CD8-positive, alpha-beta memory T cell (primary cell): ENCODE measurements around the gene SIGLECL1. TPM values are rescaled to one million over a fixed set of nuclear protein-coding genes. Genes with fewer than 3 reads are reported as not detected.

ENCODE experiments used
- CTCF ChIA-PET: fragments of 350-600 bp; sonication (Branson Sonifier 250); formaldehyde crosslinking; loops from one replicate; lab custom pipeline; 2021; ENCODE audit warnings: antibody characterized with exemption; lab: Charles Lee
- POLR2A ChIA-PET: fragments of 350-600 bp; sonication (Branson Sonifier 250); formaldehyde crosslinking; loops from one replicate; lab custom pipeline; 2021; ENCODE audit warnings: antibody characterized with exemption; lab: Charles Lee
- DNase-seq, 5 donors: peaks; one replicate each; pipeline versions ENCODE4 v3.0.0 to v3.0.0-alpha.2; 2020 to 2022; ENCODE audit warnings: mixed read lengths in 1 of 5
- H3K27ac ChIP-seq: one replicate; pipeline ENCODE4 v1.7.0; 2013; ENCODE audit warnings: low read depth, mild to moderate bottlenecking, low read length, moderate library complexity
- H3K27me3 ChIP-seq: 2 replicates; pipeline ENCODE4 v1.7.0; 2013; ENCODE audit warnings: low read length, mild to moderate bottlenecking; ENCODE audit not compliant: insufficient read depth, poor library complexity, severe bottlenecking
- H3K36me3 ChIP-seq: 2 replicates; pipeline ENCODE4 v1.7.0; 2013; ENCODE audit warnings: mild to moderate bottlenecking, low read length, moderate library complexity; ENCODE audit not compliant: insufficient read depth
- H3K4me1 ChIP-seq: 2 replicates; pipeline ENCODE4 v1.7.0; 2013; ENCODE audit warnings: mild to moderate bottlenecking, low read length, moderate library complexity; ENCODE audit not compliant: insufficient read depth
- H3K4me3 ChIP-seq: 2 replicates; pipeline ENCODE4 v1.7.0; 2013; ENCODE audit warnings: mild to moderate bottlenecking, low read length
- H3K9me3 ChIP-seq: 2 replicates; pipeline ENCODE4 v1.7.0; 2013; ENCODE audit warnings: mild to moderate bottlenecking, low read length
- H3K27ac Mint-ChIP-seq, 8 donors: one replicate each; pipeline ENCODE4 v1.8.0; 2020 to 2021; ENCODE audit warnings: mixed read lengths in 8 of 8, mild to moderate bottlenecking in 6 of 8, inconsistent platforms in 3 of 8, moderate library complexity in 3 of 8
- H3K27me3 Mint-ChIP-seq, 2 donors: one replicate each; pipeline ENCODE4 v1.8.0; 2020 to 2021; ENCODE audit warnings: mixed read lengths in 2 of 2, mild to moderate bottlenecking in 1 of 2, moderate library complexity in 1 of 2
- H3K36me3 Mint-ChIP-seq, 3 donors: one replicate each; pipeline ENCODE4 v1.8.0; 2020 to 2021; ENCODE audit warnings: mixed read lengths in 3 of 3, inconsistent platforms in 1 of 3, mild to moderate bottlenecking in 1 of 3
- H3K4me1 Mint-ChIP-seq, 3 donors: one replicate each; pipeline ENCODE4 v1.8.0; 2020 to 2021; ENCODE audit warnings: mixed read lengths in 3 of 3, inconsistent platforms in 1 of 3, mild to moderate bottlenecking in 1 of 3
- H3K4me3 Mint-ChIP-seq, 7 donors: one replicate each; pipeline ENCODE4 v1.8.0; 2020 to 2021; ENCODE audit warnings: mixed read lengths in 7 of 7, mild to moderate bottlenecking in 6 of 7, moderate library complexity in 4 of 7, inconsistent platforms in 2 of 7
- H3K9me3 Mint-ChIP-seq, 5 donors: one replicate each; pipeline ENCODE4 v1.8.0; 2020 to 2022; ENCODE audit warnings: mixed read lengths in 5 of 5, mild to moderate bottlenecking in 3 of 5, moderate library complexity in 2 of 5, inconsistent platforms in 1 of 5
- polyA plus RNA-seq: library from polyadenylated mRNA; unstranded; fragments of 300-500 nt; fragmentation: Illumina TruSeq; gene quantifications from one replicate; pipeline ENCODE4 v1.2.3, GENCODE V29; 2021
- total RNA-seq, 2 experiments: library from RNA; stranded (reverse); gene quantifications; one replicate each; pipeline ENCODE4 v1.2.3, GENCODE V29; 2021

The SIGLECL1 gene
- total and polyA plus RNA-seq, 3 experiments from 2014 or later: not detected

GRCh38 chr19:51294211-51294976 lies 43.5 kb downstream of the SIGLECL1 start:
- Mint-ChIP-seq H3K36me3 (no peaks in the 10 kb centered on the region), H3K27ac (no peak overlapping the region), H3K4me1 (no peaks in the 10 kb centered on the region), H3K27me3 (peaks cover 11 to 45% of the 10 kb centered on the region in 2 donors), H3K4me3 (peak overlapping the region in 1 of 7 donors; percentile 63), H3K9me3 (peaks cover 0 to 5% (median 0%) of the 10 kb centered on the region in 5 donors)
- CTCF ChIA-PET: no interaction called here
- no peak overlapping the region for H3K27ac ChIP-seq
- POLR2A ChIA-PET: no interaction called here
- no peaks in the 10 kb centered on the region for H3K36me3 ChIP-seq
- H3K4me1 ChIP-seq: no peaks in the 10 kb centered on the region
- no peak for DNase-seq
- no peaks in the 10 kb centered on the region for H3K9me3 ChIP-seq
- H3K4me3 ChIP-seq: no peak overlapping the region
- no peaks in the 10 kb centered on the region for H3K27me3 ChIP-seq

- CTCF ChIA-PET: no interaction called here
- POLR2A ChIA-PET: no interaction called here
- no peaks in the 10 kb centered on the region for H3K36me3 ChIP-seq
Measured at GRCh38 chr19:51294977-51295375, 44.1 kb downstream of the SIGLECL1 start.

GRCh38 chr19:51295382-51296126 lies 44.7 kb downstream of the SIGLECL1 start:
- Mint-ChIP-seq H3K36me3 (no peaks in the 10 kb centered on the region), H3K27ac (no peak overlapping the region), H3K4me1 (no peaks in the 10 kb centered on the region), H3K9me3 (peaks cover 0 to 3% (median 0%) of the 10 kb centered on the region in 5 donors), H3K4me3 (no peak overlapping the region), H3K27me3 (peaks cover 8 to 45% of the 10 kb centered on the region in 2 donors)
- no peak overlapping the region for H3K27ac ChIP-seq
- H3K4me3 ChIP-seq: no peak overlapping the region
- H3K36me3 ChIP-seq: no peaks in the 10 kb centered on the region
- DNase-seq: no peak
- CTCF ChIA-PET: no interaction called here
- POLR2A ChIA-PET: no interaction called here
- no peaks in the 10 kb centered on the region for H3K9me3 ChIP-seq
- H3K27me3 ChIP-seq: no peaks in the 10 kb centered on the region
- H3K4me1 ChIP-seq: no peaks in the 10 kb centered on the region

More at GRCh38 chr19:51294977-51295375, 44.1 kb downstream of the SIGLECL1 start:
- Mint-ChIP-seq H3K4me1 (no peaks in the 10 kb centered on the region), H3K9me3 (peaks cover 0 to 5% (median 0%) of the 10 kb centered on the region in 5 donors), H3K27ac (no peak overlapping the region), H3K4me3 (no peak overlapping the region), H3K36me3 (no peaks in the 10 kb centered on the region), H3K27me3 (peaks cover 11 to 45% of the 10 kb centered on the region in 2 donors)
- Histone ChIP-seq H3K4me1 (no peaks in the 10 kb centered on the region), H3K9me3 (no peaks in the 10 kb centered on the region), H3K4me3 (no peak overlapping the region), H3K27ac (no peak overlapping the region), H3K27me3 (no peaks in the 10 kb centered on the region)
- no peak for DNase-seq

GRCh38 chr19:51296336-51297093 lies 45.6 kb downstream of the SIGLECL1 start:
- Mint-ChIP-seq H3K4me3 (no peak overlapping the region), H3K27ac (no peak overlapping the region), H3K36me3 (no peaks in the 10 kb centered on the region), H3K4me1 (no peaks in the 10 kb centered on the region), H3K27me3 (peaks cover 7 to 43% of the 10 kb centered on the region in 2 donors), H3K9me3 (no peaks in the 10 kb centered on the region)
- Histone ChIP-seq H3K36me3 (no peaks in the 10 kb centered on the region), H3K27ac (no peak overlapping the region), H3K9me3 (no peaks in the 10 kb centered on the region), H3K4me3 (no peak overlapping the region), H3K4me1 (no peaks in the 10 kb centered on the region), H3K27me3 (no peaks in the 10 kb centered on the region)
- ChIA-PET POLR2A (no interaction called here), CTCF (no interaction called here)
- DNase-seq: no peak

GRCh38 chr19:51297406-51297805 lies 46.5 kb downstream of the SIGLECL1 start:
- Histone ChIP-seq H3K4me1 (no peaks in the 10 kb centered on the region), H3K27ac (no peak overlapping the region), H3K36me3 (no peaks in the 10 kb centered on the region), H3K27me3 (no peaks in the 10 kb centered on the region), H3K4me3 (no peak overlapping the region), H3K9me3 (no peaks in the 10 kb centered on the region)
- POLR2A ChIA-PET: no interaction called here
- CTCF ChIA-PET: no interaction called here
- Mint-ChIP-seq H3K27me3 (peaks cover 10 to 41% of the 10 kb centered on the region in 2 donors), H3K4me1 (no peaks in the 10 kb centered on the region), H3K9me3 (peaks cover 0 to 2% (median under 1%) of the 10 kb centered on the region in 5 donors), H3K4me3 (no peak overlapping the region), H3K27ac (peak overlapping the region in 1 of 8 donors; percentile 34), H3K36me3 (no peaks in the 10 kb centered on the region)
- DNase-seq: no peak

GRCh38 chr19:51301266-51301665 lies 50.4 kb downstream of the SIGLECL1 start:
- Mint-ChIP-seq H3K36me3 (peaks cover 0 to 4% (median 0%) of the 10 kb centered on the region in 3 donors), H3K4me3 (no peak overlapping the region), H3K27ac (no peak overlapping the region), H3K27me3 (peaks cover 8 to 39% of the 10 kb centered on the region in 2 donors), H3K9me3 (peaks cover 7 to 24% (median 15%) of the 10 kb centered on the region in 5 donors), H3K4me1 (no peaks in the 10 kb centered on the region)
- DNase-seq: no peak
- H3K4me3 ChIP-seq: no peak overlapping the region
- H3K4me1 ChIP-seq: no peaks in the 10 kb centered on the region
- ChIA-PET POLR2A (no interaction called here), CTCF (no interaction called here)
- H3K9me3 ChIP-seq: no peaks in the 10 kb centered on the region
- no peaks in the 10 kb centered on the region for H3K36me3 ChIP-seq
- H3K27ac ChIP-seq: no peak overlapping the region
- H3K27me3 ChIP-seq: no peaks in the 10 kb centered on the region

GRCh38 chr19:51305479-51305878 lies 54.6 kb downstream of the SIGLECL1 start:
- Mint-ChIP-seq H3K27ac (no peak overlapping the region), H3K4me1 (peaks cover 0 to 4% (median 0%) of the 10 kb centered on the region in 3 donors), H3K4me3 (no peak overlapping the region), H3K27me3 (peaks cover 39 to 64% of the 10 kb centered on the region in 2 donors), H3K36me3 (peaks cover 0 to 4% (median 0%) of the 10 kb centered on the region in 3 donors), H3K9me3 (peaks cover 20 to 46% (median 32%) of the 10 kb centered on the region in 5 donors)
- ChIA-PET CTCF (no interaction called here), POLR2A (no interaction called here)
- Histone ChIP-seq H3K4me1 (no peaks in the 10 kb centered on the region), H3K27ac (no peak overlapping the region), H3K36me3 (no peaks in the 10 kb centered on the region), H3K27me3 (no peaks in the 10 kb centered on the region), H3K9me3 (no peaks in the 10 kb centered on the region), H3K4me3 (no peak overlapping the region)
- no peak for DNase-seq
